T-cell (primary cell): ENCODE data around the gene APOBEC3H. TPM values are rescaled to one million over a fixed set of nuclear protein-coding genes. Genes with fewer than 3 reads are reported as not detected.

ENCODE experiments used
- ATAC-seq, 4 experiments: fragments of 200-7000 bp in 3 of 4; fragments of 150-1000 bp in 1 of 4; cut with Tn5 transposase; replicated peaks in 1 of 4; 1 replicate in 3 of 4; 2 replicates in 1 of 4; pipeline ENCODE4 v1.10.0; 2021; ENCODE audit warnings: moderate library complexity in 3 of 4, mild to moderate bottlenecking in 2 of 4, moderate number of reproducible peaks in 1 of 4
- CTCF ChIA-PET, 2 donors: fragments of 300-600 bp; sonication (Branson Sonifier 250); formaldehyde crosslinking; loops; one replicate each; lab custom pipeline; 2022; ENCODE audit warnings: antibody characterized with exemption in 2 of 2; lab: Charles Lee
- POLR2A ChIA-PET, 2 donors: fragments of 300-600 bp; sonication (Branson Sonifier 250); formaldehyde crosslinking; loops; one replicate each; lab custom pipeline; 2022; ENCODE audit warnings: antibody characterized with exemption in 2 of 2; lab: Charles Lee
- DNase-seq, 35 experiments: peaks; one replicate each; pipeline versions ENCODE4 v3.0.0 to v3.0.0-alpha.2; 2013 to 2023
- H3K27ac ChIP-seq: one replicate; pipeline ENCODE4 v1.5.1; 2013; ENCODE audit warnings: low read length
- H3K27me3 ChIP-seq, 2 experiments: replicated peaks in 1 of 2; 1 replicate in 1 of 2; 2 replicates in 1 of 2; pipeline versions ENCODE4 v1.6.1 to v1.7.0; 2013; ENCODE audit warnings: low read length in 1 of 2, mixed read lengths in 1 of 2; ENCODE audit not compliant: control insufficient read depth in 2 of 2, insufficient read depth in 2 of 2; ENCODE audit errors: extremely low read depth in 1 of 2
- H3K36me3 ChIP-seq, 2 donors: 1 replicate in 1 of 2; 2 replicates in 1 of 2; pipeline versions ENCODE4 v1.6.1 to v1.7.0; 2013; ENCODE audit warnings: low read length in 1 of 2; ENCODE audit not compliant: control insufficient read depth in 2 of 2, insufficient read depth in 1 of 2; ENCODE audit errors: extremely low read depth in 1 of 2
- H3K4me1 ChIP-seq, 2 experiments: 1 replicate in 1 of 2; 2 replicates in 1 of 2; pipeline versions ENCODE4 v1.6.1 to v1.7.0; 2013; ENCODE audit warnings: low read length in 2 of 2, mixed read lengths in 1 of 2; ENCODE audit not compliant: insufficient read depth in 2 of 2, control insufficient read depth in 1 of 2; ENCODE audit errors: extremely low read depth in 1 of 2
- H3K4me3 ChIP-seq, 2 donors: 1 replicate in 1 of 2; 2 replicates in 1 of 2; pipeline versions ENCODE4 v1.5.1 to v1.7.0; 2013; ENCODE audit warnings: mild to moderate bottlenecking in 2 of 2, low read length in 1 of 2, moderate library complexity in 1 of 2; ENCODE audit not compliant: control insufficient read depth in 1 of 2; ENCODE audit errors: extremely low read depth in 1 of 2
- H3K9me3 ChIP-seq: 2 replicates; pipeline ENCODE4 v1.7.0; 2013
- H3K27ac Mint-ChIP-seq, 2 donors: one replicate each; pipeline ENCODE4 v1.8.0; 2020 to 2021; ENCODE audit warnings: mild to moderate bottlenecking in 2 of 2, mixed read lengths in 2 of 2
- H3K27me3 Mint-ChIP-seq, 2 donors: one replicate each; pipeline ENCODE4 v1.8.0; 2021 to 2022; ENCODE audit warnings: mixed read lengths in 2 of 2
- H3K36me3 Mint-ChIP-seq: one replicate; pipeline ENCODE4 v1.8.0; 2021; ENCODE audit warnings: mixed read lengths
- H3K4me1 Mint-ChIP-seq, 3 donors: one replicate each; pipeline ENCODE4 v1.8.0; 2020 to 2022; ENCODE audit warnings: mixed read lengths in 3 of 3, mild to moderate bottlenecking in 1 of 3
- H3K4me3 Mint-ChIP-seq, 3 donors: one replicate each; pipeline ENCODE4 v1.8.0; 2020 to 2022; ENCODE audit warnings: mild to moderate bottlenecking in 3 of 3, mixed read lengths in 3 of 3, moderate library complexity in 3 of 3
- H3K9me3 Mint-ChIP-seq, 3 donors: one replicate each; pipeline ENCODE4 v1.8.0; 2020 to 2022; ENCODE audit warnings: mixed read lengths in 3 of 3
- WGBS: methylation state at CpG from one replicate; pipeline ENCODE4 v1.1.5; 2013; ENCODE audit warnings: missing lambda C conversion rate; ENCODE audit not compliant: insufficient coverage; 5-methylcytosine and 5-hydroxymethylcytosine counted together
- total RNA-seq, 35 experiments: library from RNA in 6 of 35; stranded (reverse) in 6 of 35; fragments of 120-200 nt in 1 of 35; gene quantifications; one replicate each; pipeline versions ENCODE4 v1.2.1 to v1.2.4 and lab custom pipeline; 2013 to 2026

The APOBEC3H gene
- total RNA-seq, 5 donors from 2014 or later (not counting 1 experiment from before 2014, with no cell fraction given), result 1.1 to 6.9 (median 6.1) TPM

DNA sequence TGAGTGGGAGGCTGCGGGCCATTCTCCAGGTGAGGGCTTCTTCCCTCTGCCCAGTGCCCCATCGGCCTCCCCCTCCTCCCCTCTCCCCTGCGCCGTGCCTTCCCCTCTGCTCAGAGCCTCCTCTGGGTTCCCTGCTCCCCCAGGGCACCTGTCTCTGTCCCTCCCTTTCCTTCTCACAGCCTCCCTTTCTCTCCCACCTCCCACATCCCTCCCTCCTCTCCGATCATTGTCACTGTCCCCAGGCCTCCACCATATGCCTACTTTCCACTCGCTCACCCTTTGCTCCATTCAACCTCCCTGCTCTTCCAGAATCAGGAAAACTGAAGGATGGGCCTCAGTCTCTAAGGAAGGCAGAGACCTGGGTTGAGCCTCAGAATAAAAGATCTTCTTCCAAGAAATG lies 9.9 kb upstream of the APOBEC3H start:
- no peak for ATAC-seq
- Histone ChIP-seq H3K27ac (peak overlapping the region; percentile 41), H3K4me1 (peaks cover 17 to 96% of the 10 kb centered on the region in 2 experiments), H3K36me3 (peaks cover 6 to 33% of the 10 kb centered on the region in 2 donors), H3K9me3 (no peaks in the 10 kb centered on the region), H3K4me3 (no peak overlapping the region), H3K27me3 (no peaks in the 10 kb centered on the region)
- WGBS, result 94% methylated on average over 5 of the region's 6 CpGs
- H3K36me3 Mint-ChIP-seq, result peaks cover 21% of the 10 kb centered on the region
- peak overlapping the region; percentile 71 to 98 for H3K27ac Mint-ChIP-seq
- no peaks in the 10 kb centered on the region for H3K9me3 Mint-ChIP-seq
- H3K4me3 Mint-ChIP-seq, result no peak overlapping the region
- CTCF ChIA-PET, result no interaction called here
- peaks cover 59 to 81% (median 65%) of the 10 kb centered on the region in 3 donors for H3K4me1 Mint-ChIP-seq
- DNase-seq, result no peak
- H3K27me3 Mint-ChIP-seq, result no peaks in the 10 kb centered on the region
- POLR2A ChIA-PET, result no interaction called here

DNA sequence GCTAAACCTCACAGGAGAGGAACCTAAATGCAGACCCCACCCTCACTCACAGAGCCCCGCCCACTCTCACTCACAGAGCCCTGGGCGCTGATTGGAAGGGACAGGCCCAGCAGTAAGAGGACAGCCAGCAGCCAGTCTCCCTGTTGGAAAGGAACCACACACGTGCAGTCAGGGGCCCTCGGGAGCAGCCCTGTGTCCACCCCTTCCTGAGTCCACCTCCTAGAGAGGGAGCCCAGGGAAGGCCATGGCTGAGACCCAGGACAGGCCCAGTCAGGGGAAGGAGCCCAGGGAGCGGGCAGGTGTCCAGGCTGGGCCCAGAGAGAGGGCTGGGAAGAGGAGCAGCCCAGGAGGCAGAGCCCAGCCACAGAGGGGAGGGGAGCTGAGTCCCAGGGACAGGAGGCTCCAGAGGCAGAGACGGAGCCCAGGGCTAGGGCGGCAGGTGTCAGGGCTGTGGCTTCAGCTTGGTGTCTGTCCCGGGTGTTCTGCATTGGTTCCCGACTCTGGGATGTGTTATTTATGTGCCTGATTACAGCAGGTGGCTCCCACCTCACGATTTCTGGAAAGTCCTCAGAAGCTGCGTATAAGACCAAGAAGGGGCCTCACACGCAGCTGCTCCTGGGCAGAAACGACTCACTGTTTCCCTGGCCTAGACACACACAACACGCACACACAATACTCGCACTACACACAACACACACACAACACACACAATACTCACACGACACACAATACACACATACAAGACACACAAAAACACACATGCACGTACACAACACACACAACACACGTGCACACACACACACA lies 9.0 kb upstream of the APOBEC3H start:
- WGBS, result 65% methylated on average over 13 of the region's 18 CpGs
- Histone ChIP-seq H3K27ac (peak overlapping the region; percentile 58), H3K9me3 (no peaks in the 10 kb centered on the region), H3K4me3 (no peak overlapping the region), H3K27me3 (no peaks in the 10 kb centered on the region), H3K36me3 (peaks cover 6 to 24% of the 10 kb centered on the region in 2 donors), H3K4me1 (peaks cover 19 to 96% of the 10 kb centered on the region in 2 experiments)
- Mint-ChIP-seq H3K4me1 (peaks cover 66 to 81% (median 71%) of the 10 kb centered on the region in 3 donors), H3K9me3 (no peaks in the 10 kb centered on the region), H3K27me3 (no peaks in the 10 kb centered on the region), H3K36me3 (peaks cover 18% of the 10 kb centered on the region), H3K27ac (peak overlapping the region; percentile 92 to 98), H3K4me3 (peak overlapping the region in 1 of 3 donors; percentile 17)
- no peak for DNase-seq
- ChIA-PET POLR2A (interaction anchor here in 1 of 2 donors (0.6 kb wide), 1 partner anchor 393 kb away, joined by 3 read pairs; no protein-coding TSS in a partner anchor), CTCF (no interaction called here)
- no peak for ATAC-seq

GRCh38 chr22:39088685-39089032 lies 8.4 kb upstream of the APOBEC3H start:
- Histone ChIP-seq H3K36me3 (peaks cover 5 to 19% of the 10 kb centered on the region in 2 donors), H3K27me3 (no peaks in the 10 kb centered on the region), H3K27ac (peak overlapping the region; percentile 58), H3K4me3 (no peak overlapping the region), H3K9me3 (no peaks in the 10 kb centered on the region), H3K4me1 (peaks cover 19 to 95% of the 10 kb centered on the region in 2 experiments)
- DNase-seq, result no peak
- Mint-ChIP-seq H3K27me3 (no peaks in the 10 kb centered on the region), H3K4me1 (peaks cover 64 to 79% (median 73%) of the 10 kb centered on the region in 3 donors), H3K9me3 (no peaks in the 10 kb centered on the region), H3K27ac (peak overlapping the region; percentile 92 to 98), H3K4me3 (peak overlapping the region in 1 of 3 donors; percentile 78), H3K36me3 (peaks cover 18% of the 10 kb centered on the region)
- WGBS, result 90% methylated on average over 4 of the region's 5 CpGs
- ATAC-seq, result no peak
- POLR2A ChIA-PET, result no interaction called here
- CTCF ChIA-PET, result no interaction called here

DNA sequence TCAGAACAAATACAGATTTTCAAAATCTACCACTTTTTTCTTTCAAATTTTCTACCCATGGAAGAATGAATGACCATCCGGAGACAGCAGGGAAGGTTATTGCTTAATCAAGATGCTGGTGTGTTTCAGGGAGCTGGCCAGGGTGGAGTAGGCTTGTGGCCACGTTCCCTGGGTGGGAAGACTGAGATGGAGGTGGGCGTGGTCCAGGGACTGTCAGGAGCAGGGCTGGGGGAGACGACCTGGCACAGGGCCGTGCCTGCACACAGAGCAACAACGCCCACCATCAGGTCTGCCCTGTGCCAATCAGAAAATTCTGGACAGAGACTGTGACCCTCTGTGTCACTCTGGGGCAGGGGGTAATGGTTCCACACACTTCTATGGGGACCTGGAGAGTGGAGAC lies 7.1 kb upstream of the APOBEC3H start:
- peaks cover 0 to 15% of the 10 kb centered on the region in 2 donors for H3K36me3 ChIP-seq
- ChIA-PET CTCF (no interaction called here), POLR2A (interaction anchor here in 1 of 2 donors (1.0 kb wide), 1 partner anchor 9 kb away, joined by 4 read pairs; no protein-coding TSS in a partner anchor)
- Mint-ChIP-seq H3K27ac (peak overlapping the region; percentile 92 to 98), H3K9me3 (no peaks in the 10 kb centered on the region), H3K27me3 (no peaks in the 10 kb centered on the region), H3K4me3 (peak overlapping the region; percentile 64 to 78 (median 73)), H3K4me1 (peaks cover 75 to 87% (median 82%) of the 10 kb centered on the region in 3 donors), H3K36me3 (peaks cover 18% of the 10 kb centered on the region)
- H3K27ac ChIP-seq, result peak overlapping the region; percentile 99
- no peak for DNase-seq
- no peaks in the 10 kb centered on the region for H3K27me3 ChIP-seq
- H3K4me1 ChIP-seq, result peaks cover 20 to 97% of the 10 kb centered on the region in 2 experiments
- H3K4me3 ChIP-seq, result peak overlapping the region; percentile 35 to 46
- no peak for ATAC-seq
- 69% methylated on average over 3 of the region's 6 CpGs for WGBS
- H3K9me3 ChIP-seq, result no peaks in the 10 kb centered on the region

DNA sequence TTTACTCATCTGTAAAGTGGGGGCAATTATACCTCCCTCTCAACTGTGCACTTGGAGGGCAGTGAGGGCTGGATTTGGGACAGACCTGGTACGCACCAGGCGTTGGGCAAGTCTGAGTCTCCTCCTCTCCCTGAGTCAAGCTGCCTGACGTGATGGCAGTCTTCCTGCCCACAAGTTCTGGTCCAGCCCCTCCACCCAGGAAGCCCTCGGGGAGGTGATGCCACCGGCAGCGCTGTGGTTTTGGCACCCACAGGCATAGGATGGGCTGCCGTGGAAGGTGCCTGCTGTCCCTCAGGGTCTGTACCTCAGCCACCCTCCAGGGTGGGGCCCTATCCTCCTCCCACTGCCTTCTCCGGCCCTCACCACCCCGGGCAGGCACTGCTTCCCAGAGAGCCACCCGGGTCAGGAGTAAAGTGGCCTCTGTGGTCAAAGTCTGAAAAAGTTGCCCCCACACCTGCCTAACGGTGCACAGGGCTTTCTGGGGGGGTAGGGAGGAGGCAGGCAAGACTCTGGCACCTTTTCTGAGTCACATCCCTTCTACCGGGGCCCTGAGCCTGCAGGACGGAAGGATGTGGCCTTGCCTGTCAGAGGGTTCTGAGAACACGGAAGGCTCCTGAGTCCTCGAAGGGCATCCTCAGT lies 6.5 kb upstream of the APOBEC3H start:
- peak overlapping the region; percentile 99 for H3K27ac ChIP-seq
- DNase-seq, result peak; percentile 73 to 91 (median 86)
- peak overlapping the region; percentile 92 to 98 for H3K27ac Mint-ChIP-seq
- ATAC-seq, result peak; percentile 83 to 86 (median 86)
- 4% methylated on average over 14 of the region's 15 CpGs for WGBS
- H3K9me3 Mint-ChIP-seq, result no peaks in the 10 kb centered on the region
- H3K36me3 Mint-ChIP-seq, result peaks cover 18% of the 10 kb centered on the region
- ChIA-PET CTCF (interaction anchor here in 1 of 2 donors (0.6 kb wide), 1 partner anchor 75 kb away, joined by 4 read pairs; no protein-coding TSS in a partner anchor), POLR2A (interaction anchor here in 1 of 2 donors (1.0 kb wide), 1 partner anchor 10 kb away, joined by 4 read pairs; no protein-coding TSS in a partner anchor)
- no peaks in the 10 kb centered on the region for H3K9me3 ChIP-seq
- H3K36me3 ChIP-seq, result peaks cover 0 to 12% of the 10 kb centered on the region in 2 donors
- H3K27me3 Mint-ChIP-seq, result no peaks in the 10 kb centered on the region
- H3K4me1 Mint-ChIP-seq, result peaks cover 81 to 88% (median 86%) of the 10 kb centered on the region in 3 donors
- H3K27me3 ChIP-seq, result no peaks in the 10 kb centered on the region
- peak overlapping the region; percentile 64 to 78 (median 73) for H3K4me3 Mint-ChIP-seq
- peak overlapping the region; percentile 35 to 46 for H3K4me3 ChIP-seq
- H3K4me1 ChIP-seq, result peaks cover 22 to 98% of the 10 kb centered on the region in 2 experiments
